NCI-H2196 treated with DMSO at 0.1 percent for 48 hours (cell line): ENCODE results near the gene KRTAP2-2.

Experiments
- DNase-seq: peaks from one replicate; lab custom pipeline; 2025; ENCODE audit not compliant: unreplicated experiment; lab: John Stamatoyannopoulos, UW

The KRTAP2-2 gene

DNA sequence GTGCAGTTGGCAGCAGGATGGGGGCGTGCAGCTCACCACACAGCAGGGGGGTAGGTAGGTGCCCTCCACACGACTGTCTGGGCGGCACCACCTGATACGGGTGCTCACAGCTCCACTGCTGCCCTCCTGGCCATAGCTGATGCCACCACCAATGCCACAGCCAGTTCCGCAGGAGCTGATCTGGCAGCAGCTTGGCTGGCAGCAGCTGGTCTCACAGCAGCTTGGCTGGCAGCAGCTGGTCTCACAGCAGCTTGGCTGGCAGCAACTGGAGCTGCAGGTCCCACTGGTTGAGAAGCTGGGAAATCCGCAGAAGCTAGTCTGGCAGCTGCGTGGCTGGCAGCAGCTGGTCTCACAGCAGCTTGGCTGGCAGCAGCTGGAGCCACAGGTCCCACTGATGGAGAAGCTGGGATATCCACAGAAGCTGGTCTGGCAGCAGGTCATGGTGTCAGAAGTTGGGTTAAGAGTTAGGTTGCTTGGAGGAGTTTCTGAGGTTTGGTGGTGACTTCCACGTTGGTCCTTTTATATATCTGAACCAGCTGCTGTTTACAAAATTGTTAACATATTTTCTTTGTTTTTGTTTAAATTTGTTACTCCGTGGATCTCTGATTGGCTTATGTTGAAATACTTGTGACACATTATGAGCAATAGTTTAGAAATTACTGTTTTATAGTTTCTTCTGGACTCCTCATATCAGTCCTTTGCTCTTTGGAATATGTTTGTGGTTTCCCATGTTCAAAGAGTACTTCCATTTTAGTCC lies 28.1 kb downstream of the KRTAP2-2 start, which contains the start of gene KRTAP1-5:
Gene KRTAP1-5, minus strand, starts transcription at position 494 of the 757 bp plus-strand sequence. Its CDS starts 53 bp downstream, at position 441.
- no peak for DNase-seq

DNA sequence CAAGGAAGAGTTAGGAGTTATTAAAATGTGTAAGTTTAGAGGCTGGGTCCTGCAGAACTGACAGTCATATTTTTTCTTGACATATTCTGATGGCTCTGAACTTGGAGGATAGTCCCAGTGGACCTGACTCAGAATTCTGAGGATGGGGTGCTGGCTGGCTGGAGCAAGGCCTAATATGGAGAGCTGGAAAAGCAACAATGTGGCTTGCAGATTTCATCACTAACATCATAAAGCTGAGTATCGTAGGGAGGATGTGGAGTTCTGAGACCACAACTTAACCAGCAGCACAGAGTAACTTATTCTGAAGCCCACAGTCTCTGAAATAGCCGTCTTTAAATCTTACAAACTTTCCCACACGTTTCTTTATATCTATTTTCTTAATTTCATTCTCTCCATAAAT lies 30.3 kb downstream of the KRTAP2-2 start:
- no peak for DNase-seq

DNA sequence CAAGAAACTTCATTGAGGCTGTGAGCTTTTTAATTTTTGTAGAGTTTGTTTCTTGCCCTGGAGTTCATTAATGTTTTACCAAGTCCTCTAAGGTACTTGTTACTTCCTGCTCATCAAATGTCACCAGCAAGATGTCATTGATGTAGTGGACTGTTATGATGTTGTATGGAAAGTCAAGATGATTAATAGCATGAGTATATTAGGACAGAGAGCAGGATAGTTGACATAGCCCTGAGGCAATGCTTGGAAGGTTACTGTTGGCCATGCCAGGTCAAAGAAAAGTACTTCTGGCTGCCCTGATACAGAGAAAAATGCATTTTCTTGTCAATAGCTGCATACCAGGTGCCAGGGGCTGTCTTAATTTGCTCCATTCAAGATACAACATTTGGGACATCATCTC lies 34.7 kb downstream of the KRTAP2-2 start:
- DNase-seq, result no peak

DNA sequence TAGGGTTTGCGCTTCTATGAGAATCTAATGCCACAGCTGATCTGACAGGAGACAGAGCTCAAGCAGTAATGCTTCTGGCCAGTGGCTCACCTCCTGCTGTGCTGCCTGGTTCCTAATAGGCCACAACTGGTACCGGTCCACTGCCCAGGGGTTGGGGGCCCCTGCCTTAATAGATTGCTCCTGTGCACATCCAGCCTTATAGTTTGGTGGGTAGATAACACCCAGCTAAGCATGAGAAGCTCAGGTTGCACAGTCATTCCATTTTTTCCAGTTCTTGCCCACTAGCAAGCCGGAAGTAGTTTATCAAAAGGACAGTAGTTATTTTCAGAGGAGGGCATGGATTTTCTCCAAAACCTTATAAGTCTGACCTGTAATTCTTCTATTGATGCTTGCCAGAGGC lies 35.6 kb downstream of the KRTAP2-2 start:
- DNase-seq, result no peak

DNA sequence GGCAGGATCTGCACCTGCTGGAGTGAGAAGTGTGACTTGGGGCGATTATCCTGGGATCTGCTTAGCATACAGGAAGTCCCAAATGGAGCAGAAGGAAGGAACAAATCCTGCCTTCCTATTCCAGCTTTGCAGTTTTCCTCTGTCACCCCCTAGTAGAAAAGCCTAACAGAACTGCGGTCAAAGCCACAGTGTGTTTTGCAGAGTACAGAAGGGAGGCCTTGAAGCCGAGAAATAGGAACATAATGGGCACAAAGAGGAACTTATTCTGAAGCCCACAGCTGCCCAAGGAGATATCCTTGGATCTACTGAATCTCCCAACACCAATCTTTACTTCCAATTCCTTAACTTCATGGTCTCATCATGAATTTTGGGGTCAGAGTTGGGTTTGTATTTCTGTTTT lies 36.5 kb downstream of the KRTAP2-2 start:
- DNase-seq, result no peak

DNA sequence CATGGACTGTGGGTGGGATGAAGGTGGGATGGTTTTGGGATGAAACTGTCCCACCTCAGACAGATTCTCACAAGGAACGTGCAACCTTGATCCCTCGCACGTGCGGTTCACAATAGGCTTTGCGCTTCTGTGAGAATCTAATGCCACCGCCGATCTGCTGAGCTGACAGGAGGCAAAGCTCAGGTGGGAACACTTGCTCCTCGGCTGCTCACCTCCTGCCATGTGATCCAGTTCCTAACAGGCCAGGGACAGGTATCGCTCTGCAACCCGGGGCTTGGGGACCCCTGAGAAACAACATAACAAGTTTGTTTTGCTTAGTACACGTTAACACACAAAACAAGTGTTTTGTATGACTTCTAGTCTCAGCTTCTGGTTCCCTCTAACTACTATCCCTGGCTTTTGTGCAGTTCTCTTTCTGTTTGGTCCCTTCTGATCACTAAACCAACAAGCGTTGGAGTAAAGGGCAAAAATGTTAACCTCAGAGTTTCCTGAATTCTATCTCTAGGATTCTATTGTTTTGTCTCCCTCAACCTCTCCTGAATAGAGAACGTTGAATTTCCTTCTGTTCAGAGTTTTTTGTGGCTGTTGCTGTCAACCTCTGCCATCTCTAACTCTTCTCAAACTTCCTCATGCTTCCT lies 38.3 kb downstream of the KRTAP2-2 start:
- DNase-seq, result no peak

DNA sequence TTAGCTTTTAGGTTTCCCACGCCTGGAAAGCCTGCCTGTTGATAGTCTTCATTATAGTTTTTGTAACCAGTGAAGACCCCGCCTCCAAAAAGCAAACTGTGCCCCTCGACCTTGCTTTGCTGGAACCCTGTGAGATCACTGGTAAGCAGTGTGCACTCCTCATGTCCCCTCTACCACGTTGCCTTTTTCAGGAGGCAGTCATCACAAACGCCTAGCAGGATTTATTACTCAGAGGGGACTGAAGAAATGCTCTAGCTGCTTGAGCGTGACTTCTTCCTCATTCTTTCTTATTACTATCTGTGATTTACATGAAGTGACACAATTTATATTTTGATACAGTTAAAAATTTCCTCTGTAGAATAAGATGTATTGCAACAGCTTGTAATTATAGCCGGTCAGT lies 39.6 kb downstream of the KRTAP2-2 start:
- DNase-seq, result no peak

DNA sequence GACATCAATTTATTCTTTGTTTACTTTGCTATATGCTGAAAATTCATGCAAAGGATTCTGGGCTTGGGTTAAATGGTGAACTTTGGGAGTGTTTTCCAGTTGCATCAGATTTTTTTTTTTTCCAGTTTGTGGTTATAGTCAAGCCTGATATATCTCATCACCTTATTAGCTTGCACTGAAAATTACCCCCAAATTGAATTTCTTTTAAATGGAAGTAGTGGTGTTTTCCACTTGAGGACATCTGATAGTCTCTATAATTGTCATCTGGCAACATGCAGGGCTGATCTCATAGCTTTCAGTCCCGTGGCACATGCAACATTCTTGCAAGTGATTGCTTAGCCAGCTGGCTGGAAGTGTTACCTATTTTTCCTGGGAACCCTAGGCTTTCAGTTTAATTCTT lies 41.4 kb downstream of the KRTAP2-2 start:
- no peak for DNase-seq

DNA sequence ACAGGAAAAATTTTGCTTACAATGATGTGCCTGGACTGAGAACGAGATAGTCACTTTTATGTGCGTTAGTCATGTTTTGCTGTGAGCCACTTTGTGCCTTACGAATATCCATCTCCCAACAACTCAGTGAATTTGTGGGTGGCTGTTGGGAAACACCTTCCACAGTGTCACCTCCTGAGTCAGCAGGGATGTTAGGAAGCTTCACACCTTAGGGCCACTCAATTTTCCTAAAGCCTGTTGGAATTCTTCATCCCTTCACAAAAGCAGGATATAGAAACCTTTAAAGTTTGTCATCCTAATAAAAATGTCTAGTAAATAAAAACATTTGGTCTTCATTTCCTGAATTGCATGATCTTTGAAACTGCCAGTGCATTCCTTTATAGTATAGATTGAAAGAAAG lies 41.8 kb downstream of the KRTAP2-2 start:
- DNase-seq, result no peak

DNA sequence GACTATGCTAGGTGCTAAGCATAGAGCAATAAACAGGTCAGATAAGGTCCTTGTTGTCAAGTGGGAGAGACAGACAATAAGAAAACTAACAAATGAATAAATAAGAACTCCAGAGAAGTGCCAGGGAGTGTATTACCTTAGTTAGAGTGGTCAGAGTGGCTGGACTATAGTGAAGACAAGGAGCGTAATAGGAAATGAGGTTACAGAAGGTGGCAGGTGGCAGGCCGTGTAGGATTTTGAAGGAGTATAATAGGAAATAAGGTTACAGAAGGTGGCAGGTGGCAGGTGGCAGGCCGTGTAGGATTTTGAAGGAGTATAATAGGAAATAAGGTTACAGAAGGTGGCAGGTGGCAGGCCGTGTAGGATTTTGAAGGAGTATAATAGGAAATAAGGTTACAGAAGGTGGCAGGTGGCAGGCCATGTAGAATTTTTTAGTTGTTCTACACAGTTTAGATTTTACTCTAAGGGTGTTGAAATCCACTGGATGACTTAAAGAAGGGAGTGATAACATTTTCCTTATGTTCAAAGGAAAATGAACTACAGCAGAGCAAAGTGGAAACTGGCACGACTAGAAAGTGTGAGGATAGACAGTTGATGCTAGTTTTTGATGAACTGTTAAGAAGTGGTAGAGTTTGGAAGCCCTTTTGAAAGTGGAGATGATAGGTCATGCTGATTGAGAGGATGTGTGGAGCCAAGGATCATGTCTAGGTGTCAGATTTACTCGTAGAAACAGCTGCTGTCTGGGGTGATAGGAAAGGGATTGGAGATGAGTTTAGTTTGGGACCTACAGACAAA lies 42.5 kb downstream of the KRTAP2-2 start:
- DNase-seq, result no peak

DNA sequence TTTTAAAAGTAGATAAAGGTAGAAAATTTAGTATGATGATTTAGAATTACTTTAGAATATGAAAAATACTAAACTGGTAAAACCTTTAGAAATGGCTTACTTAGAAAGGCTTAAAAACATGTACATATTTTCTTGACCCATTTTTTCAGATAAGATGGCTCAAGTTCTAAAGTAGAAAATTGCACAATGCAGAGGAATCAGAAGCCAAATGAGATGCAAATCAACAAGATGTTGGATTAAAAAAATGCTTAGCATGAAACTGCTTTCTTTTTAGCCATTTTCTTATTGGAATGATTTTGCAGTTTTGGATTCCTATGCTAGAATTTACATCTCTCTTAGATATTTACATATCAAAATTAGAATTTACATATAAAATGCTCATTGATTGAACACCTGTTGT lies 44.6 kb downstream of the KRTAP2-2 start:
- DNase-seq, result no peak

DNA sequence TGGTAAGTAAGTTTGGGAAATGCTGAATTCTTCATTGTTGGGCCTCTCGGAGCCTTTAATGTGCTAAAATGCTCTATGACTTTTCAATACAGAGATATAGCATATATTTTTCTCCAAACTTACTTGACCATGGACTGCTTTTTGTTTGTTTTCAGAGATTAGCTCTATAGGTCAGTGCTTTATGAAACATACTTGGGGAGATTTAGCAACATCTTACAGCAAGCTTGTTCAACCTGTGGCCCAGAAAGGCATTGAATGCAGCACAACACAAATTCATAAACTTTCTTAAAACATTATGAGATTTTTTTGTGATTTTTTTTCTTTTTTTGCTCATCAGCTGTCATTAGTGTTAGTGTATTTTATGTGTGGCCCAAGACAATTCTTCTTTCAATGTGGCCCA lies 45.1 kb downstream of the KRTAP2-2 start:
- DNase-seq, result no peak

DNA sequence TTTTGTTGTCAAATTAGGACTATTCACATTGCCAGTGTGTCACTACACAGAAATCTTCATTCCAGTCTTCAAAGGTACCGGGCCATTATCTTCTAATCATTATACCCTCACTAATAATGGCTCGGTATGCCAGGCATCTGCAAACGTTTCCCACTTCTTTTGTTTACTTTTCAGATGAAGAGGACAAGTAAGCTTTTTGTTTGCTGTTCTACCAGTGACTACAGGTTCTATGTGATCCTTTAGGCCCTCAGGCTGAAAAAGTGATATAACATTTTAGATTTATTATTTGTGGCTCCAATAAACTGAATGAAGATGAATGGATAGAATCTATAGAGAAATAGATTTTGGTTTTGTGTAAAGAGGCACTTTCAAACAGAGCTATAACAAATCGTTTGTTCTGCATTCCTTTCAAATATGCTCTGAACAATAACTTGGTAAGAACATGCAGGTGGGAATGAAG lies 45.7 kb downstream of the KRTAP2-2 start:
- no peak for DNase-seq

DNA sequence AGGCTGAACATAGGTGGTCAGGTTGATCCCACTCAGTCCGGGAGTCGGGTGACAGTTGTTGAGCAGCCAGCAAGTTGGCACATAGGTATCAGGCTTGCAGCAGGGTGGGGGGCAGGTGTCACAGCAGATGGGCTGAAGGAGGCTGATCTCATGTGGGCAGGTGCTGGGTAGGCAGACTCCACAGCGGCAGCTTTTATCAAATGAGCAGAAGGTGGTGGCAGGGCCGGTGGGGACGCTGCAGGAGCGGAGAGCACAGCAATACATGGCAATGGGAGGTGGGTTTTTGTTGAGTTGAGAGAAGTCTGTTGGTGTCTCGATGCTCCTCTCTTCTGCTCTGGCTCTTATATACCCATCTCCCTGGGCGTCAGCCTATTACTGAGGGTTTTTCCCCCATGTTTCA lies 46.2 kb downstream of the KRTAP2-2 start, which contains the start of gene KRTAP3-1:
Gene KRTAP3-1, minus strand, starts transcription at position 318 of the 400 bp plus-strand sequence. Its CDS starts 54 bp downstream, at position 264.
- DNase-seq, result no peak
